A549 (cell line): ENCODE data around the gene ARHGAP44.

Source experiments
- CEBPB ChIP-seq, 2 experiments: fragments of >200 bp in 1 of 2; sonication (Bioruptor Twin) in 1 of 2; formaldehyde crosslinking in 1 of 2; IDR thresholded peaks; 2 replicates each; pipeline ENCODE4 v1.6.1; 2012 to 2016
- CTCF ChIP-seq: fragments of >200 bp; sonication (Bioruptor Twin); formaldehyde crosslinking; IDR thresholded peaks from 3 replicates; pipeline ENCODE4 v1.5.1; 2016
- JUNB ChIP-seq: fragments of >200 bp; sonication (Bioruptor Twin); formaldehyde crosslinking; IDR thresholded peaks from 2 replicates; pipeline ENCODE4 v1.6.1; 2016
- POLR2A ChIP-seq: IDR thresholded peaks from 2 replicates; pipeline ENCODE4 v1.6.1; 2012; ENCODE audit warnings: mild to moderate bottlenecking, low read length
- REST ChIP-seq: fragments of 200-600 bp; sonication (generic); IDR thresholded peaks from 2 replicates; pipeline ENCODE4 v1.6.1; 2016; ENCODE audit warnings: antibody characterized with exemption, mild to moderate bottlenecking, moderate library complexity
- SREBF2 ChIP-seq: fragments of 450-650 bp; IDR thresholded peaks from 2 replicates; pipeline ENCODE4 v1.6.1; 2014; ENCODE audit warnings: mild to moderate bottlenecking, moderate library complexity

GRCh38 chr17:12768255-12768654, 21.0 kb upstream of the ARHGAP44 start:
- TF ChIP-seq CTCF (no peak), REST (no peak), SREBF2 (no peak), POLR2A (no peak), JUNB (no peak), CEBPB (IDR thresholded peaks at IDR 0.05) (no peak)
